ENCODE results near the gene SMIM13. TPM values are rescaled to one million over a fixed set of nuclear protein-coding genes. Genes with fewer than 3 reads are reported as not detected.

SMIM13 gene
- total RNA-seq, 4 donors from 2014 or later, result 5.7 to 33.8 (median 6.7) TPM

- H3K4me3 ChIP-seq, result no peak overlapping the region
- in situ Hi-C loops (cut with MboI; ENCODE audit: low pct_ligation_motif_present in 1 of 4, low pct_unique_long_range_greater_than_20kb in 1 of 4, low sequenced_read_pairs in 3 of 4) (loop anchor here (5.0 to 10.0 kb wide), 3 partner anchors 350 to 430 kb away; no protein-coding TSS in a partner anchor), intact Hi-C loops (cut with DNase I; ENCODE audit: low total_unique reads) (loop anchor here (5.0 kb wide), 1 partner anchor 353 kb away; no protein-coding TSS in a partner anchor)
- peak; percentile 81 for DNase-seq
- whole genome bisulfite sequencing, 2 donors (ENCODE audit: low coverage in 1 of 2), result 13 to 22% methylated on average over 5 to 6 of the region's 6 CpGs
- peaks cover 0 to 6% (median 0%) of the 10 kb centered on the region in 4 donors for H3K4me1 ChIP-seq
- no peak overlapping the region for H3K27ac ChIP-seq
- H3K27me3 ChIP-seq, result no peaks in the 10 kb centered on the region
- TF ChIP-seq EP300 (IDR thresholded peaks at IDR 0.05; ENCODE audit: low read depth) (no peak), CTCF (IDR thresholded peaks at IDR 0.05) (peak; percentile 86 to 94 (median 92))
- no peaks in the 10 kb centered on the region for H3K36me3 ChIP-seq
- no peaks in the 10 kb centered on the region for H3K9me3 ChIP-seq
These were observed 50.8 kb downstream of the SMIM13 start for GRCh38 chr6:11144393-11144851.

GRCh38 chr6:11146117-11146826 lies 52.6 kb downstream of the SMIM13 start:
- DNase-seq, result no peak
- intact Hi-C loops (cut with DNase I; ENCODE audit: low total_unique reads) (no loop called here), in situ Hi-C loops (cut with MboI; ENCODE audit: low pct_ligation_motif_present in 1 of 4, low pct_unique_long_range_greater_than_20kb in 1 of 4, low sequenced_read_pairs in 3 of 4) (loop anchor here in 2 of 4 donors (10.0 kb wide), 2 partner anchors 349 to 429 kb away; no protein-coding TSS in a partner anchor)
- 100% methylated on average over 3 to 4 of the region's 4 CpGs for WGBS, 2 donors (ENCODE audit: low coverage in 1 of 2)
- Histone ChIP-seq H3K27ac (no peak overlapping the region), H3K9me3 (no peaks in the 10 kb centered on the region), H3K4me1 (peaks cover 0 to 6% (median 0%) of the 10 kb centered on the region in 4 donors), H3K36me3 (no peaks in the 10 kb centered on the region), H3K27me3 (no peaks in the 10 kb centered on the region), H3K4me3 (no peak overlapping the region)
- TF ChIP-seq POLR2AphosphoS5 (IDR thresholded peaks at IDR 0.05) (no peak), POLR2A (IDR thresholded peaks at IDR 0.05) (no peak), EP300 (IDR thresholded peaks at IDR 0.05; ENCODE audit: low read depth) (no peak), CTCF (IDR thresholded peaks at IDR 0.05) (no peak)

- DNase-seq, result no peak
- no peak for TF ChIP-seq EP300 (IDR thresholded peaks at IDR 0.05; ENCODE audit: low read depth)
- TF ChIP-seq CTCF (IDR thresholded peaks at IDR 0.05), result no peak
- no peak for TF ChIP-seq POLR2A (IDR thresholded peaks at IDR 0.05)
- no peak for TF ChIP-seq POLR2AphosphoS5 (IDR thresholded peaks at IDR 0.05)
- in situ Hi-C loops (cut with MboI; ENCODE audit: low pct_ligation_motif_present in 1 of 4, low pct_unique_long_range_greater_than_20kb in 1 of 4, low sequenced_read_pairs in 3 of 4) (loop anchor here in 2 of 4 donors (10.0 kb wide), 2 partner anchors 345 to 425 kb away; no protein-coding TSS in a partner anchor), intact Hi-C loops (cut with DNase I; ENCODE audit: low total_unique reads) (no loop called here)
- Histone ChIP-seq H3K27ac (no peak overlapping the region), H3K9me3 (no peaks in the 10 kb centered on the region), H3K27me3 (no peaks in the 10 kb centered on the region), H3K4me1 (peaks cover 0 to 2% (median 0%) of the 10 kb centered on the region in 4 donors), H3K4me3 (no peak overlapping the region), H3K36me3 (no peaks in the 10 kb centered on the region)
- WGBS, 2 donors (ENCODE audit: low coverage in 1 of 2), result 84 to 95% methylated on average over 3 of the region's 3 CpGs
These were observed 55.9 kb downstream of the SMIM13 start for GRCh38 chr6:11149551-11149950.

- no peak for DNase-seq
- no peaks in the 10 kb centered on the region for H3K4me1 ChIP-seq
- no peaks in the 10 kb centered on the region for H3K27me3 ChIP-seq
- TF ChIP-seq CTCF (IDR thresholded peaks at IDR 0.05) (no peak), EP300 (IDR thresholded peaks at IDR 0.05; ENCODE audit: low read depth) (no peak), POLR2A (IDR thresholded peaks at IDR 0.05) (no peak), POLR2AphosphoS5 (IDR thresholded peaks at IDR 0.05) (no peak)
- WGBS, 2 donors (ENCODE audit: low coverage in 1 of 2), result 91% methylated on average over 1 of the region's 1 CpG; no CpG with 5 or more reads in 1 of the 2 donors
- intact Hi-C loops (cut with DNase I; ENCODE audit: low total_unique reads) (no loop called here), in situ Hi-C loops (cut with MboI; ENCODE audit: low pct_ligation_motif_present in 1 of 4, low pct_unique_long_range_greater_than_20kb in 1 of 4, low sequenced_read_pairs in 3 of 4) (no loop called here)
- no peaks in the 10 kb centered on the region for H3K9me3 ChIP-seq
- no peak overlapping the region for H3K4me3 ChIP-seq
- H3K27ac ChIP-seq, result no peak overlapping the region
- H3K36me3 ChIP-seq, result no peaks in the 10 kb centered on the region
These were observed 57.9 kb downstream of the SMIM13 start for GRCh38 chr6:11151488-11151887.

Measured in transverse colon (tissue), 4 donors.